Measurements from ENCODE around the gene RAD9B. TPM values are rescaled to one million over a fixed set of nuclear protein-coding genes. Genes with fewer than 3 reads are reported as not detected.
A peak's percentile ranks its signal among the peaks of the same experiment; 100 is the strongest.

The RAD9B gene
- total RNA-seq, 4 donors from 2014 or later, result 0.98 to 5.0 (median 2.0) TPM

GRCh38 chr12:110534811-110535210 is 32.7 kb downstream of the RAD9B start:
- no peaks in the 10 kb centered on the region for H3K27me3 ChIP-seq
- H3K4me3 ChIP-seq, result no peak overlapping the region
- no peak for DNase-seq (ENCODE audit: extremely low spot score)
- TF ChIP-seq EP300 (IDR thresholded peaks at IDR 0.05), result no peak
- no peak for TF ChIP-seq CTCF (IDR thresholded peaks at IDR 0.05)
- TF ChIP-seq POLR2A (IDR thresholded peaks at IDR 0.05; ENCODE audit: low read depth), result no peak
- peak overlapping the region; percentile 42 to 92 (median 89) for H3K27ac ChIP-seq (replicated peaks in 1 of 4)
- H3K4me1 ChIP-seq, result peaks cover 59 to 95% (median 90%) of the 10 kb centered on the region in 4 donors
- H3K36me3 ChIP-seq, result peaks cover 0 to 58% (median 21%) of the 10 kb centered on the region in 4 donors
- WGBS, result 46% methylated on average over 6 of the region's 6 CpGs
- no peaks in the 10 kb centered on the region for H3K9me3 ChIP-seq
- intact Hi-C loops (cut with DNase I), result no loop called here

- peaks cover 52 to 98% (median 93%) of the 10 kb centered on the region in 4 donors for H3K4me1 ChIP-seq
- no peak overlapping the region for H3K4me3 ChIP-seq
- WGBS, result 70% methylated on average over 4 of the region's 4 CpGs
- TF ChIP-seq CTCF (IDR thresholded peaks at IDR 0.05) (no peak), EP300 (IDR thresholded peaks at IDR 0.05) (no peak), POLR2A (IDR thresholded peaks at IDR 0.05; ENCODE audit: low read depth) (no peak), POLR2AphosphoS5 (IDR thresholded peaks at IDR 0.05) (no peak)
- H3K9me3 ChIP-seq, result no peaks in the 10 kb centered on the region
- H3K27me3 ChIP-seq, result no peaks in the 10 kb centered on the region
- no peak for DNase-seq (ENCODE audit: extremely low spot score)
- H3K27ac ChIP-seq (replicated peaks in 1 of 4), result peak overlapping the region; percentile 83 to 92 (median 89)
- intact Hi-C loops (cut with DNase I), result no loop called here
- peaks cover 0 to 55% (median 25%) of the 10 kb centered on the region in 4 donors for H3K36me3 ChIP-seq
Observed at GRCh38 chr12:110536834-110537604, 34.9 kb downstream of the RAD9B start.

DNA sequence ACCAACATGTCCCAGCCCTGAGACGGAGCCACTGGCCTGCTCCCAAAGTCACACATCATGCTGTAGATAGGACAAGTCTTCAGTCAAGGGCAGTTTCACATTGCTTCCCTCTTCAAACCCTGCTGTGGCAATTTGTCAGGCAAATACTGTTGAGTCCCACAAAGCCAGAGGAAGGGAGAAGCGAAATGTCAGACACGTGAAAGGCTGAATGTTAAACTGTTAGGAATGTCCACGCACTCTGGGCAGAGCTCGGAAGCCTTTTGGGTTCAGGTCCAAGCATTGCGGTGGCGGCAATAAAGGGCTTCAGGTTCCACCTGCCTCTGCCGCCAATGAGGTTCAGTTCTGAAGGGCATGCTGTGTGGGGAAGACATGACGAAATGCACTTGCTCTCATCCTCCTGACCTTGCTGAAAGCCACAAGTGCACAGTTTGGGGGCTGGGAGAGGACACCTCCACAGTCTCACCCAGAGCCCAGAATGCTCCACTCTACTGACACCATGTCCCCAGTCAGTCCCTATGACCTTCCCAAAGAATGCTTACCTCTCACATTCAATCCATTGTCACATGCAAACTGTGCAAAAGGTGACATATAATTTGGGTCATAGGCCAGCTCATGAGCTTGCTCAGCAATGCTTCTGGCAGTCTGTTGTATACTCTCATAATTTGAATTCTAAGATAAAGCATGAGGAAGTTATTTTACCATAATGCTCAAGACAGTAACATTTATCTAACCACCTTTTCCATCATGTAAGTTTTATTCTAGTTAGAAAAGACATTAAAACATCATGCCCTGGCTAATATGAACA is 35.7 kb downstream of the RAD9B start:
- 29% methylated on average over 8 of the region's 9 CpGs for WGBS
- H3K27ac ChIP-seq (replicated peaks in 1 of 4), result peak overlapping the region; percentile 83 to 92 (median 89)
- H3K9me3 ChIP-seq, result no peaks in the 10 kb centered on the region
- TF ChIP-seq CTCF (IDR thresholded peaks at IDR 0.05), result no peak
- no peak for TF ChIP-seq POLR2A (IDR thresholded peaks at IDR 0.05; ENCODE audit: low read depth)
- TF ChIP-seq EP300 (IDR thresholded peaks at IDR 0.05), result no peak
- TF ChIP-seq POLR2AphosphoS5 (IDR thresholded peaks at IDR 0.05), result peak; percentile 55 to 68
- peaks cover 52 to 98% (median 93%) of the 10 kb centered on the region in 4 donors for H3K4me1 ChIP-seq
- H3K36me3 ChIP-seq, result peaks cover 0 to 50% (median 25%) of the 10 kb centered on the region in 4 donors
- no peaks in the 10 kb centered on the region for H3K27me3 ChIP-seq
- no peak overlapping the region for H3K4me3 ChIP-seq
- intact Hi-C loops (cut with DNase I), result no loop called here
- peak; percentile 70 for DNase-seq (ENCODE audit: extremely low spot score)

DNA sequence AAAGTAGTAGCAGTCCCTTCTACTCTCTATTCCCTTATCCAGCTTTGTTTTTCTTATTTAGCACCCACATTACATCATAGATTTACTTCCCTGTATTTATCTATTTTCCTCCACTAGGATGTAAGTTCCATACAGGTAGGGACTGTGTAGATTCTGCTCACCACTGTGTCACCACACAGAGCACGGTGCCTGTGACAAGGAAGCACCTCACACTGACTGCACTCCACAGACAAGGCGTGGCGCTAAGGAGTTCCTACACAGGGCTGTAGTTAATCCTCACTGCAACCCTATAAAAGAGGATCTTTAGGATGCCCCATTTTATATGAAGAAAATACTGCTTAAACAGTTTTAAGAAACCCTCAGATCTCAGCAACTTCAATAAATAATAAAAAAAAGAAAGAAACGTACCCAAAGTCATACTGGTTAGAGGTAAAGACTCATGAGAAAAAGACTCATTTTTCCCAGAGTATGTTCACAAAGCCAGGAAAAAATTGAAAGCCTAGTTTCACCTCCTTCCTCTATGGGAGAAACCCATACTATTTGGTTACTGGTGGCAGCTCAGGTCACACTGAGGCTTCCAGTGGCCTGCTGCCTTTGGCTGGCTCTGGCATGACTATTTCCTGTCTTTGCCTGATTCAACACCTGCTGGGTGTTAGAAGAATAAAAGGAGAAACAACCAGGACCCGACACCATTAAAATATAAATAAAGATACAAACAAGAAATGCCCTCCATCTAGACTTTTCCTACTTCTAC is 36.9 kb downstream of the RAD9B start:
- DNase-seq (ENCODE audit: extremely low spot score), result no peak
- H3K9me3 ChIP-seq, result no peaks in the 10 kb centered on the region
- H3K4me1 ChIP-seq, result peaks cover 51 to 98% (median 93%) of the 10 kb centered on the region in 4 donors
- H3K4me3 ChIP-seq, result no peak overlapping the region
- no peak for TF ChIP-seq CTCF (IDR thresholded peaks at IDR 0.05)
- TF ChIP-seq EP300 (IDR thresholded peaks at IDR 0.05), result no peak
- no peak for TF ChIP-seq POLR2A (IDR thresholded peaks at IDR 0.05; ENCODE audit: low read depth)
- no peak for TF ChIP-seq POLR2AphosphoS5 (IDR thresholded peaks at IDR 0.05)
- peaks cover 0 to 50% (median 25%) of the 10 kb centered on the region in 4 donors for H3K36me3 ChIP-seq
- no peaks in the 10 kb centered on the region for H3K27me3 ChIP-seq
- intact Hi-C loops (cut with DNase I), result no loop called here
- 95% methylated on average over 5 of the region's 5 CpGs for WGBS
- peak overlapping the region; percentile 83 to 92 (median 89) for H3K27ac ChIP-seq (replicated peaks in 1 of 4)

Measured in esophagus muscularis mucosa (tissue), 4 donors.